ENCODE results near the gene GRM4. TPM values are rescaled to one million over a fixed set of nuclear protein-coding genes. Genes with fewer than 3 reads are reported as not detected.
A peak's percentile ranks its signal among the peaks of the same experiment; 100 is the strongest.

GRM4 gene
- total RNA-seq, 1 donor from 2014 or later: 1.2 TPM

DNA sequence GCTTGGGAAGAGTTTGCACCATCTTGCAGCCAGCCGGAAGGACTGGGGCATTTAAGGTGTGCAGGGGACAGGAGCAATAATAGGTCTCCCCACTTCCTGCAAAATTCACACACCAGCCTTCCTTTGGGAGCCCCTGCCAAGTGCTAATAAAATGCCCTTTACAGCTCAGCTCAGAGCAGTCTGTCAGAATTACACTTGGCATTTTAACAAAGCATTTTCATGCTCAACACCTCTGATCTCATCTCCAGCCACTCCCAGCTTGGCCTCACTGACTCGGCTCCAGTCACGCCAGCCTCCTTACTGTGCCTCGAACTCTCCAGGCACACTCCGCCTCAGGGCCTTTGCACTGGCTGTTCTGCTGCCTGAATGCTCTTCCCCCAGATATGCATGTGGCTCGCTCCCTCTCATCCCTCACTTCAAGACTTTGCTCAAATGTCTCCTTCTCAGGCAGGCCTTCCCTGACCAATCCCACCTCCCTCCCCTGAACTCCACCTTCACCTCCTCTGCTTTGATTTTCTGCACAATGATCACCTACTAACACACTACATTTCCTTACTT is 43.7 kb downstream of the GRM4 start:
- Mint-ChIP-seq H3K4me1 (no peaks in the 10 kb centered on the region), H3K27ac (no peak overlapping the region), H3K9me3 (no peaks in the 10 kb centered on the region), H3K4me3 (no peak overlapping the region), H3K36me3 (no peaks in the 10 kb centered on the region), H3K27me3 (ENCODE audit: insufficient read depth, low read depth) (peaks cover 11% of the 10 kb centered on the region)
- Histone ChIP-seq H3K9ac (no peak overlapping the region), H2AFZ (replicated peaks) (no peak overlapping the region), H3K4me1 (peaks cover 6% of the 10 kb centered on the region), H4K20me1 (ENCODE audit: low read depth) (no peaks in the 10 kb centered on the region), H3K27me3 (no peaks in the 10 kb centered on the region), H3K36me3 (no peaks in the 10 kb centered on the region), H3K4me3 (no peak overlapping the region), H3K27ac (no peak overlapping the region), H3F3A (ENCODE audit: low read depth) (no peaks in the 10 kb centered on the region), H3K4me2 (no peak overlapping the region), H3K9me3 (ENCODE audit: low read depth) (no peaks in the 10 kb centered on the region), H3K79me2 (ENCODE audit: low read depth) (no peaks in the 10 kb centered on the region)
- TF ChIP-seq EZH2phosphoT487 (IDR thresholded peaks at IDR 0.05): no peak
- TF ChIP-seq, protein P1, sequence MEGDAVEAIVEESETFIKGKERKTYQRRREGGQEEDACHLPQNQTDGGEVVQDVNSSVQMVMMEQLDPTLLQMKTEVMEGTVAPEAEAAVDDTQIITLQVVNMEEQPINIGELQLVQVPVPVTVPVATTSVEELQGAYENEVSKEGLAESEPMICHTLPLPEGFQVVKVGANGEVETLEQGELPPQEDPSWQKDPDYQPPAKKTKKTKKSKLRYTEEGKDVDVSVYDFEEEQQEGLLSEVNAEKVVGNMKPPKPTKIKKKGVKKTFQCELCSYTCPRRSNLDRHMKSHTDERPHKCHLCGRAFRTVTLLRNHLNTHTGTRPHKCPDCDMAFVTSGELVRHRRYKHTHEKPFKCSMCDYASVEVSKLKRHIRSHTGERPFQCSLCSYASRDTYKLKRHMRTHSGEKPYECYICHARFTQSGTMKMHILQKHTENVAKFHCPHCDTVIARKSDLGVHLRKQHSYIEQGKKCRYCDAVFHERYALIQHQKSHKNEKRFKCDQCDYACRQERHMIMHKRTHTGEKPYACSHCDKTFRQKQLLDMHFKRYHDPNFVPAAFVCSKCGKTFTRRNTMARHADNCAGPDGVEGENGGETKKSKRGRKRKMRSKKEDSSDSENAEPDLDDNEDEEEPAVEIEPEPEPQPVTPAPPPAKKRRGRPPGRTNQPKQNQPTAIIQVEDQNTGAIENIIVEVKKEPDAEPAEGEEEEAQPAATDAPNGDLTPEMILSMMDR (IDR thresholded peaks at IDR 0.05): no peak
- TF ChIP-seq EZH2 (IDR thresholded peaks at IDR 0.05): no peak
- no peak for DNase-seq (ENCODE audit: low spot score)

DNA sequence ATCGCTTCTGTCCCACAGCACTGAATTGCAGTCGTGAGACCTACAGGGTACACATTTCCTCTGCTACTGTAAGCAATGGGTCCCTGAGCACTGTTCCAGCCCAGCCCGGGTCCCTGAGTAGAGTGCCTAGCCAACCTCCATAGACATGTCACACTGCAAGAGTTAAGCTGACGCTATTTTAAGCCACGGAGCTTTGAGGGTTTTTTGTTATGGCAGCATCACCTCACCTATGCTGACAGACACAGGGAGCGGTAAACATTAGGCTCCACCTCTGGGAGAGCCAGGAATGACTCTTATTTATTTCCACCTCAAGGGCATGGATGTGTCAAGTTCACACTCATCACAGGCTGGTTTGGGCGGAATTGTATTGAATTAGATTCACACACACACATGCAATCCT is 45.1 kb downstream of the GRM4 start:
- H3K27ac ChIP-seq: no peak overlapping the region
- no peak overlapping the region for H3K4me2 ChIP-seq
- no peaks in the 10 kb centered on the region for H3F3A ChIP-seq (ENCODE audit: low read depth)
- Mint-ChIP-seq H3K4me1 (peaks cover 5% of the 10 kb centered on the region), H3K27me3 (ENCODE audit: insufficient read depth, low read depth) (peaks cover 15% of the 10 kb centered on the region), H3K27ac (no peak overlapping the region), H3K4me3 (no peak overlapping the region), H3K9me3 (no peaks in the 10 kb centered on the region), H3K36me3 (no peaks in the 10 kb centered on the region)
- TF ChIP-seq EZH2 (IDR thresholded peaks at IDR 0.05): no peak
- no peak for TF ChIP-seq EZH2phosphoT487 (IDR thresholded peaks at IDR 0.05)
- no peaks in the 10 kb centered on the region for H4K20me1 ChIP-seq (ENCODE audit: low read depth)
- no peak for DNase-seq (ENCODE audit: low spot score)
- no peaks in the 10 kb centered on the region for H3K9me3 ChIP-seq (ENCODE audit: low read depth)
- H3K27me3 ChIP-seq: no peaks in the 10 kb centered on the region
- peaks cover 6% of the 10 kb centered on the region for H3K4me1 ChIP-seq
- no peak overlapping the region for H3K9ac ChIP-seq
- no peaks in the 10 kb centered on the region for H3K36me3 ChIP-seq
- no peak overlapping the region for H3K4me3 ChIP-seq
- no peak overlapping the region for H2AFZ ChIP-seq (replicated peaks)
- no peaks in the 10 kb centered on the region for H3K79me2 ChIP-seq (ENCODE audit: low read depth)

DNA sequence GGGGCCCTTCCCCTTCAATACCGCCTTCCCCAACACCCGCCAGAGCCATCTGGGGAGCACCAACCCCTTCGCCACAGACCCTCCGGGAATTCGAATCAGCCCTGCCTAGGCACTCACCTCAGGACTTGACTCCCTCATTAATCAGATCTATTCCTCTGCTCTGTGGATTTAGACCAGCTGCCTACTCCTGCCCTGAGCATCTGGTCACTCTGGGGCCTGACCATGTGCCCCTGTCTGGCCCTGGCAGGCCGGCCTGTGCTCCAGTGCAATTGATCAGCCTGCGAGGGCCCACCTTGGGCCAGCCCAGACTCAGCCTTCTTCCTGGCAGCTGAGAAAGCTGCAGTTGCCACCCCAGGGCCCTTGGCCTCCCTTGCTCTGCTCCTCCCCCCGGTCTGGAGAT is 46.0 kb downstream of the GRM4 start:
- H3K36me3 Mint-ChIP-seq: no peaks in the 10 kb centered on the region
- TF ChIP-seq, protein P1 (IDR thresholded peaks at IDR 0.05): no peak
- no peak for TF ChIP-seq EZH2 (IDR thresholded peaks at IDR 0.05)
- no peak for TF ChIP-seq EZH2phosphoT487 (IDR thresholded peaks at IDR 0.05)
- peaks cover 5% of the 10 kb centered on the region for H3K4me1 Mint-ChIP-seq
- Histone ChIP-seq H3F3A (ENCODE audit: low read depth) (no peaks in the 10 kb centered on the region), H3K4me2 (no peak overlapping the region), H2AFZ (replicated peaks) (no peak overlapping the region), H3K9ac (no peak overlapping the region), H3K36me3 (no peaks in the 10 kb centered on the region), H4K20me1 (ENCODE audit: low read depth) (no peaks in the 10 kb centered on the region), H3K79me2 (ENCODE audit: low read depth) (no peaks in the 10 kb centered on the region), H3K27me3 (no peaks in the 10 kb centered on the region), H3K4me1 (peaks cover 6% of the 10 kb centered on the region), H3K27ac (no peak overlapping the region), H3K9me3 (ENCODE audit: low read depth) (no peaks in the 10 kb centered on the region), H3K4me3 (no peak overlapping the region)
- no peak for DNase-seq (ENCODE audit: low spot score)
- H3K27me3 Mint-ChIP-seq (ENCODE audit: insufficient read depth, low read depth): peaks cover 22% of the 10 kb centered on the region
- no peak overlapping the region for H3K4me3 Mint-ChIP-seq
- H3K27ac Mint-ChIP-seq: no peak overlapping the region
- no peaks in the 10 kb centered on the region for H3K9me3 Mint-ChIP-seq

DNA sequence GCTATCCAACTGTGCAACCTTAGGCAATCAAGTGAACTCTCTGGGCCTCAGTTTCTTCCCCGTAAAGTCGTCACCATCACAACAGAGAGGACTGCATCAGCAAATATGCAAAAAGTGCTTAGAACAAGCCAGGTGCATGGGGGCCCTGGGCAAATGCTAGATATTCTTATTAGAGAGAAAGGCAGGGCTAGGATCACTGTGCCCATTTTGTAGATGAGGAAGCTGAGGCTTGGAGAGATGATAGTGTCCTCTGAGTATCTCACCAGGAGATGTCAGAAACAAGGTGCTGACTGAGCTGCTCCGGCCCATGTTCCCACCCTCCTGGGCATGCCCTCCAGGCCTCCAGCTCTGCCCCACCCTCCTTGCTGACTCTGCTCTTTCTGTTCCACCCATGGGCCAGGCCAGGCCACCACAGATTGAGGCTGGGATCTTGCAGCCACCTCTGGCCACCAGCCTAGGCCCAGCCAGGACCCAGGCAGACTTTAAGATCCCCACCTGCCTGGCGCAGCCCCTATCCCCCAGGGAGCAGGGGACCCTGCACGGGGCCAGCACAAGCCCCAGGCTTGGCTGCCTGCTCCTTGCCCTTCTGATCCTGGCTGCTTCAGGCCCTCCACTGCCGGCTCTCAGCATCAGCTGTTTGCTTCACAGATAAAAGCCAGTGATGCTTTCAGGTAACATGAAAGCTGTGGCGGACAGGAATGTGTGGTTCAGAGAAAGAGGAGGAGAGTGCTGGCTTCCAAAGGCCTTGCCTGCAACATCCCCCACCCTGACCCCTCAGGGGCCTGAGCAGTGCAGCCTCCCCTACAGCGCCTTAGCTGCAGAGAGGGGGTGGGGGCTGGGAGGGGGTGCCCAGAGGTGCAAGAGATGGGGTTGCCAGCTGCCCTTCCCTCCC is 47.6 kb downstream of the GRM4 start:
- Mint-ChIP-seq H3K4me1 (peaks cover 5% of the 10 kb centered on the region), H3K27ac (no peak overlapping the region), H3K9me3 (no peaks in the 10 kb centered on the region), H3K4me3 (peak overlapping the region; percentile 60), H3K27me3 (ENCODE audit: insufficient read depth, low read depth) (peaks cover 20% of the 10 kb centered on the region), H3K36me3 (no peaks in the 10 kb centered on the region)
- no peaks in the 10 kb centered on the region for H3K79me2 ChIP-seq (ENCODE audit: low read depth)
- no peaks in the 10 kb centered on the region for H3K36me3 ChIP-seq
- peaks cover 6% of the 10 kb centered on the region for H3K4me1 ChIP-seq
- H3K27ac ChIP-seq: no peak overlapping the region
- H4K20me1 ChIP-seq (ENCODE audit: low read depth): no peaks in the 10 kb centered on the region
- DNase-seq (ENCODE audit: low spot score): no peak
- no peak for TF ChIP-seq EZH2phosphoT487 (IDR thresholded peaks at IDR 0.05)
- TF ChIP-seq EZH2 (IDR thresholded peaks at IDR 0.05): no peak
- TF ChIP-seq, protein P1 (IDR thresholded peaks at IDR 0.05): no peak
- no peak overlapping the region for H3K4me3 ChIP-seq
- no peaks in the 10 kb centered on the region for H3K27me3 ChIP-seq
- H2AFZ ChIP-seq (replicated peaks): no peak overlapping the region
- no peaks in the 10 kb centered on the region for H3K9me3 ChIP-seq (ENCODE audit: low read depth)
- no peaks in the 10 kb centered on the region for H3F3A ChIP-seq (ENCODE audit: low read depth)
- H3K9ac ChIP-seq: no peak overlapping the region
- no peak overlapping the region for H3K4me2 ChIP-seq
